MM.1S (cell line): ENCODE results near the gene WIPI1.

Source experiments
- DNase-seq: peaks from one replicate; pipeline ENCODE4 v3.0.0-alpha.2; 2015
- H2AFZ ChIP-seq: fragments of 300-600 bp; sonication (generic); 2 replicates; pipeline ENCODE4 v1.6.0; 2016; ENCODE audit warnings: antibody characterized with exemption, low read length
- H3F3A ChIP-seq: fragments of 300-600 bp; sonication (generic); 2 replicates; pipeline ENCODE4 v1.6.1; 2016; ENCODE audit warnings: mild to moderate bottlenecking, antibody characterized with exemption, low read length, moderate library complexity, mixed read lengths; ENCODE audit not compliant: insufficient read depth
- H3K27ac ChIP-seq: fragments of 300-600 bp; sonication (generic); 2 replicates; pipeline ENCODE4 v1.5.1; 2016; ENCODE audit warnings: mild to moderate bottlenecking, low read length
- H3K27me3 ChIP-seq: fragments of 300-600 bp; sonication (generic); replicated peaks from 2 replicates; pipeline ENCODE4 v1.6.0; 2016; ENCODE audit warnings: low read length; ENCODE audit not compliant: insufficient read depth
- H3K36me3 ChIP-seq: fragments of 300-600 bp; sonication (generic); replicated peaks from 2 replicates; pipeline ENCODE4 v1.6.1; 2016; ENCODE audit warnings: mild to moderate bottlenecking, low read length, mixed read lengths; ENCODE audit not compliant: insufficient read depth
- H3K4me1 ChIP-seq: fragments of 300-600 bp; sonication (generic); 2 replicates; pipeline ENCODE4 v1.6.1; 2016; ENCODE audit warnings: low read length, mixed read lengths
- H3K4me2 ChIP-seq: fragments of 300-600 bp; sonication (generic); 2 replicates; pipeline ENCODE4 v1.6.0; 2016; ENCODE audit warnings: low read depth, low read length
- H3K4me3 ChIP-seq: fragments of 300-600 bp; sonication (generic); 2 replicates; pipeline ENCODE4 v1.5.1; 2016; ENCODE audit warnings: low read length, mixed read lengths
- H3K79me2 ChIP-seq: fragments of 300-600 bp; sonication (generic); 2 replicates; pipeline ENCODE4 v1.6.1; 2016; ENCODE audit warnings: mixed run types, low read length, mixed read lengths
- H3K9ac ChIP-seq: fragments of 300-600 bp; sonication (generic); 2 replicates; pipeline ENCODE4 v1.6.1; 2016; ENCODE audit warnings: low read length, mixed read lengths
- H3K9me2 ChIP-seq: fragments of 300-600 bp; sonication (generic); replicated peaks from 2 replicates; pipeline ENCODE4 v1.6.1; 2016; ENCODE audit warnings: mild to moderate bottlenecking, low read length, mixed read lengths; ENCODE audit not compliant: insufficient read depth
- H3K9me3 ChIP-seq: fragments of 300-600 bp; sonication (generic); replicated peaks from 2 replicates; pipeline ENCODE4 v1.6.1; 2016; ENCODE audit warnings: mild to moderate bottlenecking, low read length, mixed read lengths; ENCODE audit not compliant: insufficient read depth
- H4K20me1 ChIP-seq: fragments of 300-600 bp; sonication (generic); 2 replicates; pipeline ENCODE4 v1.6.1; 2016; ENCODE audit warnings: mild to moderate bottlenecking, low read length, moderate library complexity, mixed read lengths; ENCODE audit not compliant: insufficient read depth
- EZH2 ChIP-seq: fragments of 300-600 bp; sonication (generic); optimal IDR thresholded peaks from 2 replicates; pipeline ENCODE3; 2017; ENCODE audit warnings: low read depth, mild to moderate bottlenecking, antibody characterized with exemption, low read length, mixed read lengths
- EZH2phosphoT487 ChIP-seq: fragments of 300-600 bp; sonication (generic); IDR thresholded peaks from 2 replicates; pipeline ENCODE4 v1.6.1; 2018; ENCODE audit warnings: antibody characterized with exemption, low read length
- TF ChIP-seq, protein P1 (sequence below): fragments of 300-600 bp; sonication (generic); IDR thresholded peaks from 2 replicates; pipeline ENCODE4 v1.5.1; 2016; ENCODE audit warnings: antibody characterized with exemption, low read length, mixed read lengths

Gene WIPI1

GRCh38 chr17:68403122-68403521, 54.2 kb downstream of the WIPI1 start:
- Histone ChIP-seq H3K9me3 (no peaks in the 10 kb centered on the region), H3K4me1 (peaks cover 22% of the 10 kb centered on the region), H3K9ac (no peak overlapping the region), H4K20me1 (no peaks in the 10 kb centered on the region), H3K27me3 (no peaks in the 10 kb centered on the region), H3K9me2 (no peaks in the 10 kb centered on the region), H2AFZ (no peak overlapping the region), H3F3A (peaks cover 11% of the 10 kb centered on the region), H3K4me3 (no peak overlapping the region), H3K79me2 (no peaks in the 10 kb centered on the region), H3K36me3 (no peaks in the 10 kb centered on the region), H3K4me2 (no peak overlapping the region), H3K27ac (no peak overlapping the region)
- DNase-seq: no peak
- TF ChIP-seq, protein P1, sequence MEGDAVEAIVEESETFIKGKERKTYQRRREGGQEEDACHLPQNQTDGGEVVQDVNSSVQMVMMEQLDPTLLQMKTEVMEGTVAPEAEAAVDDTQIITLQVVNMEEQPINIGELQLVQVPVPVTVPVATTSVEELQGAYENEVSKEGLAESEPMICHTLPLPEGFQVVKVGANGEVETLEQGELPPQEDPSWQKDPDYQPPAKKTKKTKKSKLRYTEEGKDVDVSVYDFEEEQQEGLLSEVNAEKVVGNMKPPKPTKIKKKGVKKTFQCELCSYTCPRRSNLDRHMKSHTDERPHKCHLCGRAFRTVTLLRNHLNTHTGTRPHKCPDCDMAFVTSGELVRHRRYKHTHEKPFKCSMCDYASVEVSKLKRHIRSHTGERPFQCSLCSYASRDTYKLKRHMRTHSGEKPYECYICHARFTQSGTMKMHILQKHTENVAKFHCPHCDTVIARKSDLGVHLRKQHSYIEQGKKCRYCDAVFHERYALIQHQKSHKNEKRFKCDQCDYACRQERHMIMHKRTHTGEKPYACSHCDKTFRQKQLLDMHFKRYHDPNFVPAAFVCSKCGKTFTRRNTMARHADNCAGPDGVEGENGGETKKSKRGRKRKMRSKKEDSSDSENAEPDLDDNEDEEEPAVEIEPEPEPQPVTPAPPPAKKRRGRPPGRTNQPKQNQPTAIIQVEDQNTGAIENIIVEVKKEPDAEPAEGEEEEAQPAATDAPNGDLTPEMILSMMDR: no peak
- TF ChIP-seq EZH2phosphoT487: no peak
- no peak for TF ChIP-seq EZH2

DNA sequence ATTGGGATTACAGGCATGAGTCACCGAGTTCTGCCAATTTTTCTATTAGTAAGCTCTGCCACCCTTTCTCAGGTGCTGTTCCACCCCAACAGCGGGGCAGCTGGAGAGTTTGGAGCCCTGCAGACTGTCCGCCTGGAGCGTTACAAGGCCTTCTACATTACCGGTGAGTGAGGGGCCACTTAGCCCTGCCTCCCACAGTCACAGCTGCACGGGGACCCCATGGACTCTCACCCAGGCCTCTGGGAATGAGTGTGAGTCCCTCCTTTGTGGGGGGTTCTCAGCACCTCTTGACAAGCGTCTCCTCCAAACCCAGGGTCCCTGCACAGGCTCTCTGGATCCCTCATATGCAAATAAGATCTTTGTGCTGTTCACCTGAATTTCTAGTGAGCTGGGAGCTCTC, 56.0 kb downstream of the WIPI1 start:
- Histone ChIP-seq H3K27ac (no peak overlapping the region), H4K20me1 (no peaks in the 10 kb centered on the region), H3K9me3 (no peaks in the 10 kb centered on the region), H3K4me2 (no peak overlapping the region), H3K9ac (no peak overlapping the region), H3K4me3 (no peak overlapping the region), H3K36me3 (no peaks in the 10 kb centered on the region), H3K79me2 (no peaks in the 10 kb centered on the region), H3F3A (peaks cover 11% of the 10 kb centered on the region), H3K27me3 (no peaks in the 10 kb centered on the region), H2AFZ (no peak overlapping the region), H3K9me2 (no peaks in the 10 kb centered on the region), H3K4me1 (peaks cover 22% of the 10 kb centered on the region)
- TF ChIP-seq EZH2: no peak
- no peak for TF ChIP-seq EZH2phosphoT487
- TF ChIP-seq, protein P1: no peak
- DNase-seq: no peak

GRCh38 chr17:68400404-68400735, 56.9 kb downstream of the WIPI1 start:
- Histone ChIP-seq H3K4me3 (0 out of 2 replicates have a peak overlapping the region, but pooled peaks have one; percentile 24), H3K9me3 (no peaks in the 10 kb centered on the region), H3K79me2 (no peaks in the 10 kb centered on the region), H3K36me3 (no peaks in the 10 kb centered on the region), H3K27ac (peak overlapping the region; percentile 56; the same call in 1 of the 2 replicates), H3K9me2 (no peaks in the 10 kb centered on the region), H3K4me1 (peaks cover 22% of the 10 kb centered on the region), H3K27me3 (no peaks in the 10 kb centered on the region), H3K4me2 (peak overlapping the region; percentile 57), H4K20me1 (no peaks in the 10 kb centered on the region), H3K9ac (no peak overlapping the region; the same call in 1 of the 2 replicates), H3F3A (peaks cover 11% of the 10 kb centered on the region), H2AFZ (0 out of 2 replicates have a peak overlapping the region, but pooled peaks have one; percentile 21)
- DNase-seq: no peak
- TF ChIP-seq EZH2 (no peak), EZH2phosphoT487 (no peak)
- TF ChIP-seq, protein P1: no peak
